Measurements from ENCODE around the gene ASB4.

The ASB4 gene, protein sequence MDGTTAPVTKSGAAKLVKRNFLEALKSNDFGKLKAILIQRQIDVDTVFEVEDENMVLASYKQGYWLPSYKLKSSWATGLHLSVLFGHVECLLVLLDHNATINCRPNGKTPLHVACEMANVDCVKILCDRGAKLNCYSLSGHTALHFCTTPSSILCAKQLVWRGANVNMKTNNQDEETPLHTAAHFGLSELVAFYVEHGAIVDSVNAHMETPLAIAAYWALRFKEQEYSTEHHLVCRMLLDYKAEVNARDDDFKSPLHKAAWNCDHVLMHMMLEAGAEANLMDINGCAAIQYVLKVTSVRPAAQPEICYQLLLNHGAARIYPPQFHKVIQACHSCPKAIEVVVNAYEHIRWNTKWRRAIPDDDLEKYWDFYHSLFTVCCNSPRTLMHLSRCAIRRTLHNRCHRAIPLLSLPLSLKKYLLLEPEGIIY

DNA sequence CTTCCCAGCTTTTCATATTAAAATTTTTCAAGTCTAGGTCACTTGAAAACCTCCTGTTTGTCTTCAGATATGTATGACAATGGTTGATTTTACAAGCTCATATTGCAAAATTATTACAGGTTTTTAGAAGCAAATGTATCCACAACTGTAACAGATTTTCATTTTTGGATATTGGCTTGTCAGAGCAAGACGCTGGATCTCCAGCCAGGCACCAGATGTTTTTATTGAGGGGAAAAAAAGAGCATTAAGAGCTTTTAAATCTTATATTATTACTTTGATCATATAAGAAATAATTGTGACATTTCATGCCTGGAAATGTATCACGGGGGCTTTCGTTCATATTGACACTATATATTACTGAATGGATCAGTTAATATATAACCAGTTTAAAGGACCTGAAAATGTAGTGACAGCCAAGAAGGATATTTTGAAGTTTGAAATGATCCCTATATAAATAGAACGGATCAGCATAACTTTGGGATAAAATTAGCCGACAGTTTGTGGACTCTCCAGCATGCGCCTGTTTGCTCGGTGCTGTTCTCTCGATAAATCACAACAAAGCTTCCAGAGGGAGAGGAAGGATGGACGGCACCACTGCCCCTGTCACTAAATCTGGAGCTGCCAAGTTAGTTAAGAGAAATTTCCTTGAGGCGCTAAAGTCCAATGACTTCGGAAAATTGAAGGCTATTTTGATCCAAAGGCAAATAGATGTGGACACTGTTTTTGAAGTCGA, at the start of gene ASB4:
ASB4 (plus strand) TSS at position 553 of the 733 bp plus-strand sequence; CDS start at position 582, 29 bp downstream.
- Histone ChIP-seq H3K36me3 (ENCODE audit: control insufficient read depth, insufficient read depth, low read length) (no peaks in the 10 kb centered on the region), H3K27me3 (replicated peaks; ENCODE audit: control insufficient read depth, insufficient read depth, low read length) (no peaks in the 10 kb centered on the region), H3K4me3 (replicated peaks; ENCODE audit: low read depth, low read length) (no peak within 1 kb of the TSS)
- no peak for DNase-seq (ENCODE audit: extremely low read depth, insufficient read length)
- TF ChIP-seq, protein P1, sequence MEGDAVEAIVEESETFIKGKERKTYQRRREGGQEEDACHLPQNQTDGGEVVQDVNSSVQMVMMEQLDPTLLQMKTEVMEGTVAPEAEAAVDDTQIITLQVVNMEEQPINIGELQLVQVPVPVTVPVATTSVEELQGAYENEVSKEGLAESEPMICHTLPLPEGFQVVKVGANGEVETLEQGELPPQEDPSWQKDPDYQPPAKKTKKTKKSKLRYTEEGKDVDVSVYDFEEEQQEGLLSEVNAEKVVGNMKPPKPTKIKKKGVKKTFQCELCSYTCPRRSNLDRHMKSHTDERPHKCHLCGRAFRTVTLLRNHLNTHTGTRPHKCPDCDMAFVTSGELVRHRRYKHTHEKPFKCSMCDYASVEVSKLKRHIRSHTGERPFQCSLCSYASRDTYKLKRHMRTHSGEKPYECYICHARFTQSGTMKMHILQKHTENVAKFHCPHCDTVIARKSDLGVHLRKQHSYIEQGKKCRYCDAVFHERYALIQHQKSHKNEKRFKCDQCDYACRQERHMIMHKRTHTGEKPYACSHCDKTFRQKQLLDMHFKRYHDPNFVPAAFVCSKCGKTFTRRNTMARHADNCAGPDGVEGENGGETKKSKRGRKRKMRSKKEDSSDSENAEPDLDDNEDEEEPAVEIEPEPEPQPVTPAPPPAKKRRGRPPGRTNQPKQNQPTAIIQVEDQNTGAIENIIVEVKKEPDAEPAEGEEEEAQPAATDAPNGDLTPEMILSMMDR (IDR thresholded peaks at IDR 0.05; ENCODE audit: insufficient read depth, low read length, poor library complexity, severe bottlenecking) = no peak

DNA sequence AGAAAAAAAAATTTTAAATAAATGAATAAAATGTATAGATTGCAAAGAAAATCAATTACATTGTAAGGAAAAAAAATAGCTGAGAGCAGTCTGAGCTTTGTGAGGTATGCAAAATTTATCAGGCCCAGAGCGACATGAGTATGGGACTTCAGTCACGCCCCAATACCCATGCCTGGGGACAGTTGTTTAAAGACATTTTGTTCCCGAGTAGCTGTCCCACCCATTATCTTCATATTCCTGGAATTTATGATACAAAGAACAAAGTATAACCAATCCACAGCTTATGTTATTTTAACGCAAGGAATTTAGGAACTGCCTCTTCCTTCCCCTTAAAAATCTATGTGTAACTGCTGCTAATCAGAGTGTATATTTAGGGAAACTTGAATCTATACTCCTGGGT, 49.3 kb upstream of the ASB4 start:
- DNase-seq (ENCODE audit: extremely low read depth, insufficient read length) = no peak
- H3K36me3 ChIP-seq (ENCODE audit: control insufficient read depth, insufficient read depth, low read length) = no peaks in the 10 kb centered on the region
- no peaks in the 10 kb centered on the region for H3K27me3 ChIP-seq (replicated peaks; ENCODE audit: control insufficient read depth, insufficient read depth, low read length)
- TF ChIP-seq, protein P1 (IDR thresholded peaks at IDR 0.05; ENCODE audit: insufficient read depth, low read length, poor library complexity, severe bottlenecking) = no peak
- no peak overlapping the region for H3K4me3 ChIP-seq (replicated peaks; ENCODE audit: low read depth, low read length)

DNA sequence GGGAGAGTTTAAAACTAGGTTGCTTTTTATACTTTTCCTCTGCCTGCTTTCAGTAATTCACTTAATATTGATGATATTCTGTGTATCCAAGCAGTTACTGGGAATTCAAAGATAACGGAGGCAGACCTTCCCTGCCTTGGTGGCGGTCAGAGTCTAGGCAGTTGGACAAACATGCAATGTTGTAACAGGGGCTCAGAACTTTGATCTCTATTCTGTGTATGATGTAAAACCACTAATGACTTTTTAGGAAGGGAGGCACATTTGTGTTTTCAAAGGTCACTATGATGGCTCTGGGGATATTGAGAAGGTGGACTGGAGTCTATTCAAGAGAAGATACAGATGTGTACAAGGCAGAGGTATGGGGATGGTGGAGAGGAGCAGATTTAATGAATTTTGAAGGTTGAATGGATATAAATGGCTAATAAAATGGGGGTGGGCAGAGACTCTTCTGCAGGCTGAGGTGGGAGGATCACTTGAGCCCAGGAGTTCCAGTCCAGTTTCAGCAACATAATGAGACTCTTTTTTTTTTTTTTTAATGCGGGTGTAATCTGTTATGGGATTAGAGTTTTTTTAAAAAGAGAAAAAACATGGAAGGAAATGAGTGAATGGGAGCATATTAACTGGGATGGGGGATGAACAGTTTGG, 45.2 kb upstream of the ASB4 start:
- no peak overlapping the region for H3K4me3 ChIP-seq (replicated peaks; ENCODE audit: low read depth, low read length)
- H3K36me3 ChIP-seq (ENCODE audit: control insufficient read depth, insufficient read depth, low read length) = no peaks in the 10 kb centered on the region
- TF ChIP-seq, protein P1 (IDR thresholded peaks at IDR 0.05; ENCODE audit: insufficient read depth, low read length, poor library complexity, severe bottlenecking) = no peak
- DNase-seq (ENCODE audit: extremely low read depth, insufficient read length) = no peak
- H3K27me3 ChIP-seq (replicated peaks; ENCODE audit: control insufficient read depth, insufficient read depth, low read length) = no peaks in the 10 kb centered on the region

DNA sequence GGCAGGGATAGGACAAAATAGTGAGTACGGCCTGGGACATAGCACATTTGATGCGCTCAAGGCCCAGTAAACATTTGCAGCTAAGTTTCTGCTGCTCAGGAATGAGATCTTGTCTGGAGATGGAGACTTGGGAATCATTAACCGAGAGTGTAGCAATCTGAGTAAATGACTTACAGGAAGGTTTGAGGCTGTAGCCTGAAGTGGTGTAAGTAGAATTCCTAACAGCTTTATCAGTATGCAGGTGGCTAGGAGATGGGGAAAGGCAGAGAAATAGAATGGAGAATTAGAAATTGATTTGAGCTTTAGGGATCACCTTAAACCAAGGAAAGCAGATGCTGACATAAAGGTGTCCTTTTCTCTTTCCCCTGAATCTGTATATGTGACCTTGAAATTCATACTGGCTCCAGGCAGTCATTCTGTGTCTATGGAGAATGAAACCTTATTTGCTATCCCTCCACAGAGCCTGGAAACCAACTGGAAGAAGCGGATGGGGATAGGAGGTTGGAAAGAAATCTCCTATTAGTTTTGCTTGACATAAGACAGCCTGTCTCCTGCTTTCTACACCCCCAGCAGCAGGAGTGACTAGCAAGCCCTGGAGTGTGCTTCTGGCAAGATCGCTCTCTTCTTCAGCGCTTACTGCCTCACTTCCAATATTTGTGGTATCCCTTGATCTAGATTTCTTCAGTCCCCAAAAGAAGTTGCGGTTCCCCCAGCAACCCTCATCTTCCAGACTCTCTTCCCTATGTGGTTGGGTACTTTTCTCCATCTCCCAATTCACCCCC, 44.5 kb upstream of the ASB4 start:
- no peak for DNase-seq (ENCODE audit: extremely low read depth, insufficient read length)
- Histone ChIP-seq H3K36me3 (ENCODE audit: control insufficient read depth, insufficient read depth, low read length) (no peaks in the 10 kb centered on the region), H3K4me3 (replicated peaks; ENCODE audit: low read depth, low read length) (no peak overlapping the region), H3K27me3 (replicated peaks; ENCODE audit: control insufficient read depth, insufficient read depth, low read length) (no peaks in the 10 kb centered on the region)
- TF ChIP-seq, protein P1 (IDR thresholded peaks at IDR 0.05; ENCODE audit: insufficient read depth, low read length, poor library complexity, severe bottlenecking) = no peak

DNA sequence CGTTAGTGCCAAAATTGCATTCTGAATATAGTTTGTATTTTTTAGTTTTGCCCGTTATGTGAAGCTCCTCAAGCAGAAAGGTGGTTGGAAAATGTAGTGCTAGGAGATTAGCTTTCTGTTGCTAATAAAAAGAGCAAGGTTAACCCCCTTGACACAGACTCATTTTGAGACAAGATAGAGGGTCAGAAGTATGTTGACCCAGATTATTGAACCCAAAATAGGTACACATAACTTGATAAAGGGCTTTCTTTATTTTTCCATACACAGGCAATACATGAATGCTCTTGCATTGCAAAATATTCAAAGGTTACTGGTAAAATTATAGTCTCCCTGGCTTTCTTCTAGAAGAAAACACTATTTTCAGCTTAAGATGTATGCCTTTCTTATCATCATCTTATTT, 40.9 kb upstream of the ASB4 start:
- Histone ChIP-seq H3K27me3 (replicated peaks; ENCODE audit: control insufficient read depth, insufficient read depth, low read length) (no peaks in the 10 kb centered on the region), H3K4me3 (replicated peaks; ENCODE audit: low read depth, low read length) (no peak overlapping the region), H3K36me3 (ENCODE audit: control insufficient read depth, insufficient read depth, low read length) (no peaks in the 10 kb centered on the region)
- TF ChIP-seq, protein P1 (IDR thresholded peaks at IDR 0.05; ENCODE audit: insufficient read depth, low read length, poor library complexity, severe bottlenecking) = no peak
- no peak for DNase-seq (ENCODE audit: extremely low read depth, insufficient read length)
